ENCODE measurements around the gene NKAIN1. TPM values are rescaled to one million over a fixed set of nuclear protein-coding genes. Genes with fewer than 3 reads are reported as not detected.
"Not testable (repeated sequence)": the region's sequence is repeated elsewhere in the genome, so short reads cannot be mapped to it uniquely, and the experiment has no call there.

The NKAIN1 gene
- total RNA-seq: not detected

- ATAC-seq (peak in 1 of 2 donors; percentile 50), DNase-seq (ENCODE audit: low spot score in 2 of 2) (no peak)
- H3K36me3 Mint-ChIP-seq: peaks cover 0 to 4% of the 10 kb centered on the region in 2 donors
- no peak within 1 kb of the TSS for H3K27ac Mint-ChIP-seq
- H3K9me3 Mint-ChIP-seq: no peaks in the 10 kb centered on the region
Measured at GRCh38 chr1:31239653-31240241, at the start of gene NKAIN1. Gene NKAIN1, minus strand, starts transcription at chr1:31239887. Its CDS starts 340 bp downstream, at chr1:31239547.

GRCh38 chr1:31289021-31289420, 49.3 kb upstream of the NKAIN1 start:
- Mint-ChIP-seq H3K27ac (no peak overlapping the region), H3K36me3 (peaks cover 14 to 18% of the 10 kb centered on the region in 2 donors), H3K9me3 (no peaks in the 10 kb centered on the region)
- ATAC-seq (no peak), DNase-seq (ENCODE audit: low spot score in 2 of 2) (no peak)

DNA sequence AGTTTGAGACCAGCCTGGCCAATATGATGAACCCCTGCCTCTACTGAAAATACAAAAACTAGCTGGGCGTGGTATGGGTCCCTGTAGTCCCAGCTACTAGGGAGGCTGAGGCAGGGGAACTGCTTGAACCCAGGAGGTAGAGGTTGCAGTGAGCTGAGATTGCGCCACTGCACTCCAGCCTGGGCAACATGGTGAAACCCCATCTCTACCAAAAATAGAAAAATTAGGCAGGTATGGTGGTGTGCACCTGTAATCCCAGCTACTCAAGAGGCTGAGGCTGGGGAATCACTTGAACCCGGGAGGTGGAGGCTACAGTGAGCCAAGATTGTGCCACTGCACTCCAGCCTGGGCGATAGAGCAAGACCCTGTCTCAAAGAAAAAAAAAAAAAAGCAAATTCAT, 48.1 kb upstream of the NKAIN1 start:
- H3K36me3 Mint-ChIP-seq: peaks cover 7 to 14% of the 10 kb centered on the region in 2 donors
- not testable (repeated sequence) for ATAC-seq; H3K9me3 Mint-ChIP-seq; DNase-seq (ENCODE audit: low spot score in 2 of 2); H3K27ac Mint-ChIP-seq

DNA sequence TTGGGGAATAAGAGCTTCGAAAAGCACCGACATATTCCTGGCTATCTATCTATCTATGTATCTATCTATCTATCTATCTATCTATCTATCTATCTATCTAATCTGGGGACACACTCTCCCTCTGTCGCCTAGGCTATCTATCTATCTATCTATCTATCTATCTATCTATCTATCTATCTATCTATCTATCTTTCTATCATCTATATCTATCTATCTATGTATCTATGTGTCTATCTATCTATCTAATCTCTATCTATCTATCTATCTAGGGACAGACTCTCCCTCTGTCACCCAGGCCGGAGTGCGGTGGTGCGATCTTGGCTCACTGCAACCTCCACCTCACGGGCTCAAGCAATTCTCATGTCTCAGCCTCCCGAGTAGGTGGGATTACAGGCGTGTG, 42.7 kb upstream of the NKAIN1 start:
- peaks cover 11 to 13% of the 10 kb centered on the region in 2 donors for H3K36me3 Mint-ChIP-seq
- peak overlapping the region in 1 of 2 donors; percentile 58 for H3K27ac Mint-ChIP-seq
- H3K9me3 Mint-ChIP-seq; ATAC-seq; DNase-seq (ENCODE audit: low spot score in 2 of 2): not testable (repeated sequence)

- DNase-seq (ENCODE audit: low spot score in 2 of 2) (no peak), ATAC-seq (no peak)
- peak overlapping the region in 1 of 2 donors; percentile 48 for H3K27ac Mint-ChIP-seq
- H3K9me3 Mint-ChIP-seq: no peaks in the 10 kb centered on the region
- peaks cover 14 to 25% of the 10 kb centered on the region in 2 donors for H3K36me3 Mint-ChIP-seq
Measured at GRCh38 chr1:31273619-31274018, 33.9 kb upstream of the NKAIN1 start.

DNA sequence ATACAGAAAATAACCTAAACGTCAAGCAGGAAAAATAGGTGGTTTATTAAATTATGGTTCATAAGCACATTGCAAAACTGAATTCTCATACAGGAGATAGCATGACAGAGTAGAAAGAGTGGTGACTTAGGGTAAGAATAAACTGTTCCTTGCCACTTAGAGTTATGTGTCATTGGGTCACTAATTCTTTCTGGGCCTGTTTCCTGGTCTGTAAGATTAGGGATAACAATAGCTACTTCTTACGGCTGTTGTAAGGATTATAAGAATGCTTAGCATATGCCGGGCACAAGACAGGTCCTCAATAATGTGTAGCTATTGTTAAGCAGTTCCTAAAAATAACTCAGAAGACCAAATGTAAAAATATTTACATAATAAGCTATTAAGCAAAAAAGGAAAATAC, 32.7 kb upstream of the NKAIN1 start:
- ATAC-seq (no peak), DNase-seq (ENCODE audit: low spot score in 2 of 2) (no peak)
- Mint-ChIP-seq H3K36me3 (peaks cover 4 to 23% of the 10 kb centered on the region in 2 donors), H3K9me3 (no peaks in the 10 kb centered on the region), H3K27ac (no peak overlapping the region)

- ATAC-seq: no peak
- Mint-ChIP-seq H3K27ac (no peak overlapping the region), H3K36me3 (peaks cover 5 to 13% of the 10 kb centered on the region in 2 donors), H3K9me3 (no peaks in the 10 kb centered on the region)
- no peak for DNase-seq (ENCODE audit: low spot score in 2 of 2)
Measured at GRCh38 chr1:31266547-31266946, 26.9 kb upstream of the NKAIN1 start.

- peak overlapping the region in 1 of 2 donors; percentile 27 for H3K27ac Mint-ChIP-seq
- DNase-seq (ENCODE audit: low spot score in 2 of 2) (no peak), ATAC-seq (no peak)
- H3K9me3 Mint-ChIP-seq: no peaks in the 10 kb centered on the region
- H3K36me3 Mint-ChIP-seq: peaks cover 5 to 7% of the 10 kb centered on the region in 2 donors
Measured at GRCh38 chr1:31264790-31265386, 25.2 kb upstream of the NKAIN1 start.

DNA sequence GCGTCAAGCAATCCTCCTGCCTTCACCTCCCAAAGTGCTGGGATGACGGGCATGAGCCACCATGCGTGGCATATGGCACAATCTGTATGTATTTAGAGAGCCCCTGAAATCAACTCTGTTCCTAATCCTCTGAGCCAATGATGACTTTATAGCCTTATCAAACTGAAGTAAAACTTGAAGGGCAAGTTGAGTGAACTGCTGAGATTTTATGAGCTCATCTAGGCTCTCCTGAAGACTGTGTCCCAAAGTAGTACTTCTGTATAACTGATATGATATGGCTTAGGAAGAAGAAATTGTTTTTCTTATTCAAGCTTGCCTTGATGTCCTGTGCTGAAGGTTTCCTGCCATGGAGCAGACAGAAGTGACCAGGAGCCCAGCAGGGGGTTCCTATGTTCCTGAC, 23.7 kb upstream of the NKAIN1 start:
- ATAC-seq (no peak), DNase-seq (ENCODE audit: low spot score in 2 of 2) (no peak)
- H3K9me3 Mint-ChIP-seq: no peaks in the 10 kb centered on the region
- peaks cover 9 to 11% of the 10 kb centered on the region in 2 donors for H3K36me3 Mint-ChIP-seq
- no peak overlapping the region for H3K27ac Mint-ChIP-seq

GRCh38 chr1:31262393-31262792, 22.7 kb upstream of the NKAIN1 start:
- not testable (repeated sequence) for H3K9me3 Mint-ChIP-seq; H3K27ac Mint-ChIP-seq; DNase-seq (ENCODE audit: low spot score in 2 of 2); ATAC-seq
- peaks cover 12 to 18% of the 10 kb centered on the region in 2 donors for H3K36me3 Mint-ChIP-seq

DNA sequence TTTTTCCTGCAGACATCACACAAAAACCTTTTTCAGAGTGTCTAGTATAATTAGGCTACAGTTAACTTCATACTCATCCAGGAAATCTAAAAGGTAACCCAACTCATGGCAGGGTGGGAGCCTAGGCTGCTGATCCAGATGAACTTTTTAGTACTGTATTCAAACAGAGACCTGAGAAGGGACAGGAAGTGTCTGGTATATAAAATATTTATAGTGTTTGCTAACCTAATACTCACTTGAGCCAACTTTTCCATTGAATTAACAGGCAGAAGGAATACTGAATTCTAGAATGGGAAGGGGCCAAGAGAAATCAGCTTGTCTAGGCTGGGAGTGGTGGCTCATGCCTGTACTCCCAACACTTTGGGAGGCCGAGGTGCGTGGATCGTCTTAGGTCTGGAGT, 22.2 kb upstream of the NKAIN1 start:
- ATAC-seq (no peak), DNase-seq (ENCODE audit: low spot score in 2 of 2) (no peak)
- Mint-ChIP-seq H3K9me3 (no peaks in the 10 kb centered on the region), H3K27ac (no peak overlapping the region), H3K36me3 (peaks cover 12 to 18% of the 10 kb centered on the region in 2 donors)

DNA sequence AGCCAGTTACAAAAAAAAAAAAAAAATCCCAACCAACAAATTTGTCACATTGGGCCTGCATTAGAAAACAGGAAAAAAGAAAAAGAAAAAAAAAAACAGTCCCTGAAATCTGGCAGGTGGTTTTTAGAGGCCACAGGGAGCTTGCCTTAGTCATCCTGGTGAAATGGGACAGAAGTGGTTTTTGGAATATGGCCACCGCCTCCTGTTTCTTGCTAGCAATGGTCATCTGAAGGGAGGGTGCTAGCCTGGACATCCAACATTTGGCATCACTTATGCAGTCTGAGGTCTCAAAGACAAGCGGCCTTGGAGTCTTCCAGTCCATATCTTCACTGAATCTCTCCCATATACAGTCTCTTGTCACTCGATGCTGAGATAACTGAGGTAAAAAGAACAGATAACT, 20.1 kb upstream of the NKAIN1 start:
- ATAC-seq (no peak), DNase-seq (ENCODE audit: low spot score in 2 of 2) (no peak)
- no peak overlapping the region for H3K27ac Mint-ChIP-seq
- H3K36me3 Mint-ChIP-seq: peaks cover 12 to 18% of the 10 kb centered on the region in 2 donors
- no peaks in the 10 kb centered on the region for H3K9me3 Mint-ChIP-seq

- Mint-ChIP-seq H3K36me3 (peaks cover 12 to 18% of the 10 kb centered on the region in 2 donors), H3K9me3 (no peaks in the 10 kb centered on the region), H3K27ac (no peak overlapping the region)
- DNase-seq (ENCODE audit: low spot score in 2 of 2) (no peak), ATAC-seq (no peak)
Measured at GRCh38 chr1:31258581-31258980, 18.9 kb upstream of the NKAIN1 start.

DNA sequence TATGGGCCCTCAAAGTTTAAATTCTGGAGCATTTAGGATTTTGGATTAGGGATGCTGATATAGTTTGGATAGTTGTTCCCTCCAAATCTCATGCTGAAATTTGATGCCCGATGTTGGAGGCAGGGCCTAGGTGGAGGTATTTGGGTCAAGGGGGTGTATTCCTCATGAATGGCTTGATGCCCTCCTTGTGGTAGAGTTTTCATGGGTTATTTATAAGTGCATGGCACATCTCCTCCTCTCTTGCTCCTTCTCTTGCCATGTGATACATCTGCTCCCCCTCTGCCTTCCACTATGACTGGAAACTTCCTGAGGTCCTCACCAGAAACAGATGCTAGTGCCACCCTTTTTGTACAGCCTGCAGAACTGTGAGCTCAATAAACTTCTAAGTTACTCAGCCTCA, 17.5 kb upstream of the NKAIN1 start:
- no peak for ATAC-seq
- Mint-ChIP-seq H3K36me3 (peaks cover 12 to 18% of the 10 kb centered on the region in 2 donors), H3K27ac (peak overlapping the region in 1 of 2 donors; percentile 85), H3K9me3 (no peaks in the 10 kb centered on the region)
- no peak for DNase-seq (ENCODE audit: low spot score in 2 of 2)

DNA sequence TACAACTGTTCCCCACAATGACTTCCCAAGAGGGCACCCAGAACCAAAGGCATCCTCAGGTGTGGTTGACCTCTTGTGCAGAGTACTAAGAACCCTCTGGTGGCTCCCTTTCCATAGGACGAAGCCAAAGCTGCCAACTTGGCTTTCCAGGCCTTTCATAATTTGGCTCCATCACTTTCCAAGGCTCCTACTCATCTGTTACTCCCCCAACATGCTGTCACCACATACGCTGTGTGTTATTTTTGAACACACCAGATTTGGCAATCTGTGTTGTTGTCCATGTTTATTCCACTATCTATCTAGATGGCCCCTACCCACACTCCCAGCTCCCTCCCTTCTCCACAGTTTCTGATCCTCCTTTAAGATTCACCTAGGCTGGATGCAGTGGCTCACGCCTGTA, 10.2 kb upstream of the NKAIN1 start:
- DNase-seq (ENCODE audit: low spot score in 2 of 2): no peak
- ATAC-seq: no peak
- H3K9me3 Mint-ChIP-seq: no peaks in the 10 kb centered on the region
- H3K36me3 Mint-ChIP-seq: no peaks in the 10 kb centered on the region
- no peak overlapping the region for H3K27ac Mint-ChIP-seq

DNA sequence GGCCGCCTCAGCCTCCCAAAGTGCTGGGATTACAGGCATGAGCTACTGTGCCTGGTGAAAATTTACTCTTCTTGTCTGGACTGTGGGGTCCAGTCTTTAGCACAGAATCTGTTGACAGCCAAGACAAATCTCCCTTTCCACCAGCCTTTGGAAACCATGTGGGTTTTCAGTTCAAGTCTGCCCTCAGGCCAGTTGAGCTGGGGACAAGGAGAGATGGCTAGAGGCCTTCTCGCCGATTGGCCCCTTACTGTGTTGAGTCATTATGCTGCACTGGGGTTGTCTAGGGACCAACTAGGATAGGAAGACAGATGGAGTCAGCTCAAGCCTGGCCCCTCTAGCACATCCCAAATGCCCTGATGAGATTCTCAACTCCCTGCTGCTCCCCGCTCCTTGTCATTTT, 8.6 kb upstream of the NKAIN1 start:
- ATAC-seq: no peak

GRCh38 chr1:31244326-31244725, 4.6 kb upstream of the NKAIN1 start:
- Mint-ChIP-seq H3K9me3 (no peaks in the 10 kb centered on the region), H3K27ac (no peak overlapping the region), H3K36me3 (no peaks in the 10 kb centered on the region)
- DNase-seq (ENCODE audit: low spot score in 2 of 2) (no peak), ATAC-seq (no peak)

More for the DNA sequence above, 8.6 kb upstream of the NKAIN1 start:
- peak overlapping the region in 1 of 2 donors; percentile 28 for H3K27ac Mint-ChIP-seq
- DNase-seq (ENCODE audit: low spot score in 2 of 2): no peak
- H3K36me3 Mint-ChIP-seq: no peaks in the 10 kb centered on the region
- no peaks in the 10 kb centered on the region for H3K9me3 Mint-ChIP-seq
